Activated T-cell treated with anti-CD3 and anti-CD28 coated beads, Interleukin-2, amount 50 U/mL, for 48 hours (primary cell): ENCODE results near the gene MNS1.
"Not testable (repeated sequence)": the region's sequence is repeated elsewhere in the genome, so short reads cannot be mapped to it uniquely, and the experiment has no call there.

Source experiments
- DNase-seq, 2 experiments: peaks; one replicate each; pipeline ENCODE4 v3.0.0-alpha.2; 2020

MNS1 gene

DNA sequence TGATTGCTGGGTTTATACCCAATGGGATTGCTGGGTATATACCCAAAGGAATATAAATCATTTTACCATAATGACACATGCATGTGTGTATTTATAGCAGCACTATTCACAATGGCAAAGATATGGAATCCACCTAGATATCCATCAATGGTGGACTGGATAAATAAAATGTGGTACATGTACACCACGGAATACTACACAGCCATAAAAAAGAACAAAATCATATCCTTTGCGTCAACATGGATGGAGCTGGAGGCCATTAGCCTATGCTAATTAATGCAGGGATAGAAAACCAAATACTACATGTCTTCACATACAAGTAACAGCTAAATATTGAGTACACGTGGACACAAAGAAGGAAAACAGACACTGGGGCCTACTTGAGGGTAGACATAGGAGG, 22.6 kb downstream of the MNS1 start:
- DNase-seq, result no peak

GRCh38 chr15:56440214-56440770, 24.6 kb downstream of the MNS1 start:
- DNase-seq, result no peak

- DNase-seq, result no peak
Measured at GRCh38 chr15:56432304-56432703, 32.6 kb downstream of the MNS1 start.

GRCh38 chr15:56428821-56429458, 36.0 kb downstream of the MNS1 start:
- no peak for DNase-seq

GRCh38 chr15:56425976-56426375, 39.0 kb downstream of the MNS1 start:
- no peak for DNase-seq

- no peak for DNase-seq
Measured at GRCh38 chr15:56425276-56425675, 39.7 kb downstream of the MNS1 start.

DNA sequence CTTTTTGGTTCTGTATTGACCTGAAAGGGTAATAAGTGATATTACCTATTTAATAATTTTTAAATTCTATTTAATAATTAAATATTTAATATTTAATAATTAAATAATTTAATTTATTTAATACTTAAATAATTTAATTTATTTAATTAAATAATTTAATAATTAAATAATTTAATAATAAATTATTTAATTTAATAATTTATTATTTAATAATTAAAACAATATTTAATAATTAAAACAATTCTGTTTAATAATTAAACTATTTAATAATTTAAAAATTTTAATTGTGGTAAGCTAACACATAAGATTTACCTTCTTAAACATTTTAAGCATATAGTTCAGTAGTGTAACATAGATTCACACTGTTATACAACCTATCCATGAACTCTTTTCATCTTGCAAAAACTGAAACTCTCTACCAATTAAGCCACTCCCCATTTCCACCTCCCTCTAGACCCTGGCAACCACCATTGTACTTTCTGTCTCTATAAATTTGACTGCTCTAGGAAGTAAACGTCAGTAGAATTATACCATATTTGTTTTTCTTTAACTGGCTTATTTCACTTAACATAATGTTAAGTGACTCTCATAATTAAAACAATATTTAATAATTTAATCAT, 51.7 kb downstream of the MNS1 start:
- DNase-seq, result not testable (repeated sequence)

GRCh38 chr15:56411122-56411749, 53.7 kb downstream of the MNS1 start:
- no peak for DNase-seq

GRCh38 chr15:56410721-56411120, 54.2 kb downstream of the MNS1 start:
- no peak for DNase-seq

GRCh38 chr15:56399209-56399608, 65.7 kb downstream of the MNS1 start:
- not testable (repeated sequence) for DNase-seq

- not testable (repeated sequence) for DNase-seq
Measured at GRCh38 chr15:56397325-56397724, 67.6 kb downstream of the MNS1 start.

- DNase-seq, result no peak
Measured at GRCh38 chr15:56394909-56395308, 70.0 kb downstream of the MNS1 start.

DNA sequence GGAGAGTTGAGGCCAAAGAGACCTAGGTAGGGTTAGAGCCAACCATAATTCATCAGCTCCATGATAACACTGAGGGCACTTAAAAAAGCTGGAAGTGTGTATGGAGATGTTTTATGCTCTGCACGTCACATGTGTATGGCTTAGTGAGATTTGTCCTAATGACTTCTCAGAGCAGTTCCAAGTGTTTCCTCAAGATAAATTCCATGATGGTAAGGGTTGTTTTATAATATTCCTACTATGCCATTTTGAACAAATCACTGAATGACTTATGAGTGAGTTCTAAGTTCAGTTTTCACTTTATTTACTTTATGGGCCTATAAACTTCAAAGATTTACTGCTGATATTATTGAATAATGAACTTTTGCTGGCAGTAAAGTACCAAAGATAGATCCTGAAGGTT, 71.7 kb downstream of the MNS1 start:
- no peak for DNase-seq

DNA sequence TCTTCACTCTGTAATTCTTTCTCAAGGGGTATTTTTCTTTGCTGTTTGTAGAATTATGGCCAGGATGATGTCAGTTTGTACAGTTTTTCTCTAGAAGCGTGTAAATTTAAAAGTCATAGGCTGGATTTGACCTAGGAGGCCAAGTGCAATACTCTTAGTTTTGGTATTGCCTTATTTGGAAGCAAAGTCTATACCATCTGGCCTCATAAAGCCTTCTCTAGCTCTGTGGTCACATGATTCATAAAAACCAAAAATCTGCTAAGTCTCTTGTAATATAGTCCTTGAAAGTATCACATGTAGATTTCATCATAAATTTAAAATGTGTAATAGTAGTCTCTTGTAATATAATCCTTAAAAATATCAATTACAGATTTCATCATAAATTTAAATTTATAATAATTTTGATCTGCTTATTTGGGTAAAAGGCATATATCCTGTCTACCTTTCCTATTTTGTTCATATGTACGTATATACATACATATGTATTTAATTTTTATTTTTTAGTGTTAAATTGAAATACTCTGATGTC, 74.1 kb downstream of the MNS1 start:
- no peak for DNase-seq

- no peak for DNase-seq
Measured at GRCh38 chr15:56385908-56386307, 79.0 kb downstream of the MNS1 start.

DNA sequence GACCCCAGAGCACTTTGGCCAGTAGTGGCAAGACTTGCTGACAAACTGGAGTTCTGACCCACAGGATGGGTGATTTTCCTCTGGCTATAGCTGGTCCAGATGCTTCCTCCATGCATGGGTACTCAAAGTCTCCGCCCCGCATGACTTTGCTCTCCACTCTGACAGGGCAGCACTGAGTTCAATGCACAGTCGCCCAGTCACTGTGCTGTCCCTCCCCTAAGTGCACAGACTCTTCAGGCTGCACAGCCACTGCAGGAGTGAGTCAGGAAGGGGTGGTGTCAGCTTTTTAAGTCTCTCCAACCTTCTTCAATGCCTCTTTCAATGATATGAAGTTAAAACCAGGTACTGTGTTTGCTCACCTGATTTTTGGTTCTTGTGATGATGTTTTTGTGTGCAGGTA, 81.9 kb downstream of the MNS1 start:
- no peak for DNase-seq
